ENCODE measurements around the gene AVPR1A.
A peak's percentile ranks its signal among the peaks of the same experiment; 100 is the strongest.
"Not testable (repeated sequence)": the region's sequence is repeated elsewhere in the genome, so short reads cannot be mapped to it uniquely, and the experiment has no call there.

AVPR1A gene

GRCh38 chr12:63150713-63151622 lies at the start of gene AVPR1A:
Gene AVPR1A (minus strand): TSS chr12:63151201. CDS start chr12:63150836, 365 bp downstream.
- DNase-seq, result no peak

GRCh38 chr12:63196168-63196567 lies 45.2 kb upstream of the AVPR1A start:
- no peak for DNase-seq

GRCh38 chr12:63179224-63179623 lies 28.2 kb upstream of the AVPR1A start:
- DNase-seq, result no peak

- no peak for DNase-seq
Observed at GRCh38 chr12:63170321-63170720, 19.3 kb upstream of the AVPR1A start.

GRCh38 chr12:63167741-63168140 lies 16.7 kb upstream of the AVPR1A start:
- DNase-seq, result not testable (repeated sequence)

- DNase-seq, result no peak
Observed at GRCh38 chr12:63164911-63165310, 13.9 kb upstream of the AVPR1A start.

- DNase-seq, result no peak
Observed at GRCh38 chr12:63163541-63163940, 12.5 kb upstream of the AVPR1A start.

- DNase-seq, result no peak
Observed at GRCh38 chr12:63155375-63155774, 4.4 kb upstream of the AVPR1A start.

GRCh38 chr12:63154560-63154959 lies 3.6 kb upstream of the AVPR1A start:
- no peak for DNase-seq

- no peak for DNase-seq
Observed at GRCh38 chr12:63152321-63152700, 1.3 kb upstream of the AVPR1A start.

GRCh38 chr12:63151623-63152320 lies 771 bp upstream of the AVPR1A start:
- DNase-seq, result no peak

GRCh38 chr12:63149909-63150712 lies 890 bp downstream of the AVPR1A start:
- DNase-seq, result no peak

- no peak for DNase-seq
Observed at GRCh38 chr12:63144556-63144955, 6.4 kb downstream of the AVPR1A start.

GRCh38 chr12:63138488-63138887 lies 12.5 kb downstream of the AVPR1A start:
- DNase-seq, result no peak

- no peak for DNase-seq
Observed at GRCh38 chr12:63133981-63134380, 17.0 kb downstream of the AVPR1A start.

- DNase-seq, result no peak
Observed at GRCh38 chr12:63132201-63132600, 18.8 kb downstream of the AVPR1A start.

- DNase-seq, result no peak
Observed at GRCh38 chr12:63129927-63130326, 21.1 kb downstream of the AVPR1A start.

- no peak for DNase-seq
Observed at GRCh38 chr12:63124778-63125177, 26.2 kb downstream of the AVPR1A start.

- peak; percentile 6 for DNase-seq
Observed at GRCh38 chr12:63103494-63104131, 47.4 kb downstream of the AVPR1A start.

- no peak for DNase-seq
Observed at GRCh38 chr12:63101920-63102319, 49.1 kb downstream of the AVPR1A start.

GRCh38 chr12:63098851-63099250 lies 52.1 kb downstream of the AVPR1A start:
- no peak for DNase-seq

- no peak for DNase-seq
Observed at GRCh38 chr12:63095369-63095980, 55.5 kb downstream of the AVPR1A start.
